Gastroesophageal sphincter (tissue), 3 donors: ENCODE measurements around the gene SSC4D.
"Not testable (repeated sequence)": the region's sequence is repeated elsewhere in the genome, so short reads cannot be mapped to it uniquely, and the experiment has no call there.

Source experiments
- CTCF ChIP-seq, 4 experiments: fragments of 200-600 bp in 2 of 4; fragments of 450-650 bp in 2 of 4; sonication (generic) in 1 of 4; IDR thresholded peaks; one replicate each; pipeline ENCODE4 v1.5.1; 2017 to 2019; ENCODE audit warnings: antibody characterized with exemption in 4 of 4, mild to moderate bottlenecking in 2 of 4, moderate library complexity in 2 of 4
- POLR2A ChIP-seq, 2 donors: fragments of 450-650 bp; IDR thresholded peaks; one replicate each; pipeline ENCODE4 v1.6.1; 2017; ENCODE audit warnings: antibody characterized with exemption in 2 of 2, mild to moderate bottlenecking in 2 of 2, moderate library complexity in 1 of 2
- POLR2AphosphoS5 ChIP-seq: sonication (generic); formaldehyde crosslinking; IDR thresholded peaks from one replicate; pipeline ENCODE4 v1.6.1; 2017; ENCODE audit warnings: antibody characterized with exemption

GRCh38 chr7:76439120-76439888 is 29.8 kb upstream of the SSC4D start:
- not testable (repeated sequence) for TF ChIP-seq POLR2A (IDR thresholded peaks at IDR 0.05); CTCF (IDR thresholded peaks at IDR 0.05); POLR2AphosphoS5
